ENCODE results near the gene PPM1H.
"Not testable (repeated sequence)": the region's sequence is repeated elsewhere in the genome, so short reads cannot be mapped to it uniquely, and the experiment has no call there.

PPM1H gene

GRCh38 chr12:62950317-62950716 is 15.4 kb upstream of the PPM1H start:
- H3K4me3 ChIP-seq (ENCODE audit: low read length), result no peak overlapping the region
- DNase-seq (ENCODE audit: low read depth, low spot score), result no peak

GRCh38 chr12:62948123-62948522 is 13.2 kb upstream of the PPM1H start:
- no peak overlapping the region for H3K4me3 ChIP-seq (ENCODE audit: low read length)
- DNase-seq (ENCODE audit: low read depth, low spot score), result no peak

- no peak for DNase-seq (ENCODE audit: low read depth, low spot score)
These were observed 12.4 kb upstream of the PPM1H start for GRCh38 chr12:62947364-62947763.

GRCh38 chr12:62943779-62944395 is 8.9 kb upstream of the PPM1H start:
- no peak overlapping the region for H3K4me3 ChIP-seq (ENCODE audit: low read length)
- DNase-seq (ENCODE audit: low read depth, low spot score), result no peak

More at GRCh38 chr12:62947364-62947763, 12.4 kb upstream of the PPM1H start:
- no peak overlapping the region for H3K4me3 ChIP-seq (ENCODE audit: low read length)

- not testable (repeated sequence) for DNase-seq (ENCODE audit: low read depth, low spot score); H3K4me3 ChIP-seq (ENCODE audit: low read length)
These were observed 7.4 kb upstream of the PPM1H start for GRCh38 chr12:62942316-62942715.

- no peak for DNase-seq (ENCODE audit: low read depth, low spot score)
- H3K4me3 ChIP-seq (ENCODE audit: low read length), result peak overlapping the region; percentile 71
These were observed 631 bp downstream of the PPM1H start for GRCh38 chr12:62934239-62934798.

- H3K4me3 ChIP-seq (ENCODE audit: low read length), result peak overlapping the region; percentile 71
- no peak for DNase-seq (ENCODE audit: low read depth, low spot score)
These were observed 1.2 kb downstream of the PPM1H start for GRCh38 chr12:62933602-62934238.

- DNase-seq (ENCODE audit: low read depth, low spot score), result no peak
- peak overlapping the region; percentile 71 for H3K4me3 ChIP-seq (ENCODE audit: low read length)
These were observed 1.7 kb downstream of the PPM1H start for GRCh38 chr12:62933220-62933601.

GRCh38 chr12:62931477-62931876 is 3.5 kb downstream of the PPM1H start:
- H3K4me3 ChIP-seq (ENCODE audit: low read length), result no peak overlapping the region; the same call in 1 of the 2 replicates
- no peak for DNase-seq (ENCODE audit: low read depth, low spot score)

GRCh38 chr12:62930546-62931425 is 4.2 kb downstream of the PPM1H start:
- no peak for DNase-seq (ENCODE audit: low read depth, low spot score)
- H3K4me3 ChIP-seq (ENCODE audit: low read length), result no peak overlapping the region; the same call in 1 of the 2 replicates

GRCh38 chr12:62928632-62929031 is 6.3 kb downstream of the PPM1H start:
- no peak overlapping the region for H3K4me3 ChIP-seq (ENCODE audit: low read length)
- DNase-seq (ENCODE audit: low read depth, low spot score), result no peak

GRCh38 chr12:62925680-62926079 is 9.3 kb downstream of the PPM1H start:
- no peak overlapping the region for H3K4me3 ChIP-seq (ENCODE audit: low read length)
- no peak for DNase-seq (ENCODE audit: low read depth, low spot score)

- no peak overlapping the region for H3K4me3 ChIP-seq (ENCODE audit: low read length)
- no peak for DNase-seq (ENCODE audit: low read depth, low spot score)
These were observed 10.9 kb downstream of the PPM1H start for GRCh38 chr12:62924084-62924483.

- DNase-seq (ENCODE audit: low read depth, low spot score), result no peak
- H3K4me3 ChIP-seq (ENCODE audit: low read length), result no peak overlapping the region
These were observed 12.4 kb downstream of the PPM1H start for GRCh38 chr12:62922539-62922938.

- no peak for DNase-seq (ENCODE audit: low read depth, low spot score)
- no peak overlapping the region for H3K4me3 ChIP-seq (ENCODE audit: low read length)
These were observed 15.1 kb downstream of the PPM1H start for GRCh38 chr12:62919838-62920237.

- no peak overlapping the region for H3K4me3 ChIP-seq (ENCODE audit: low read length)
- no peak for DNase-seq (ENCODE audit: low read depth, low spot score)
These were observed 17.0 kb downstream of the PPM1H start for GRCh38 chr12:62917926-62918325.

- no peak overlapping the region for H3K4me3 ChIP-seq (ENCODE audit: low read length)
- DNase-seq (ENCODE audit: low read depth, low spot score), result no peak
These were observed 18.1 kb downstream of the PPM1H start for GRCh38 chr12:62916632-62917425.

GRCh38 chr12:62915204-62915529 is 19.8 kb downstream of the PPM1H start:
- H3K4me3 ChIP-seq (ENCODE audit: low read length), result no peak overlapping the region
- no peak for DNase-seq (ENCODE audit: low read depth, low spot score)

Data from Jurkat, Clone E6-1 (cell line).